Measurements from ENCODE around the gene DCAF5.

GRCh38 chr14:69050240-69051184 lies 102.4 kb downstream of the DCAF5 start:
- no peak for TF ChIP-seq POLR2A (IDR thresholded peaks at IDR 0.05)
- TF ChIP-seq, protein P1, sequence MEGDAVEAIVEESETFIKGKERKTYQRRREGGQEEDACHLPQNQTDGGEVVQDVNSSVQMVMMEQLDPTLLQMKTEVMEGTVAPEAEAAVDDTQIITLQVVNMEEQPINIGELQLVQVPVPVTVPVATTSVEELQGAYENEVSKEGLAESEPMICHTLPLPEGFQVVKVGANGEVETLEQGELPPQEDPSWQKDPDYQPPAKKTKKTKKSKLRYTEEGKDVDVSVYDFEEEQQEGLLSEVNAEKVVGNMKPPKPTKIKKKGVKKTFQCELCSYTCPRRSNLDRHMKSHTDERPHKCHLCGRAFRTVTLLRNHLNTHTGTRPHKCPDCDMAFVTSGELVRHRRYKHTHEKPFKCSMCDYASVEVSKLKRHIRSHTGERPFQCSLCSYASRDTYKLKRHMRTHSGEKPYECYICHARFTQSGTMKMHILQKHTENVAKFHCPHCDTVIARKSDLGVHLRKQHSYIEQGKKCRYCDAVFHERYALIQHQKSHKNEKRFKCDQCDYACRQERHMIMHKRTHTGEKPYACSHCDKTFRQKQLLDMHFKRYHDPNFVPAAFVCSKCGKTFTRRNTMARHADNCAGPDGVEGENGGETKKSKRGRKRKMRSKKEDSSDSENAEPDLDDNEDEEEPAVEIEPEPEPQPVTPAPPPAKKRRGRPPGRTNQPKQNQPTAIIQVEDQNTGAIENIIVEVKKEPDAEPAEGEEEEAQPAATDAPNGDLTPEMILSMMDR (IDR thresholded peaks at IDR 0.05) = no peak
- TF ChIP-seq EP300 (IDR thresholded peaks at IDR 0.05) = no peak
- TF ChIP-seq POLR2AphosphoS5 (IDR thresholded peaks at IDR 0.05) = no peak
